Ecto neural progenitor cell (in vitro differentiated cells): ENCODE results near the gene USP1.

Source experiments
- DNase-seq: peaks from one replicate; pipeline ENCODE4 v3.0.0-alpha.2; 2018; ENCODE audit warnings: low spot score

USP1 gene

DNA sequence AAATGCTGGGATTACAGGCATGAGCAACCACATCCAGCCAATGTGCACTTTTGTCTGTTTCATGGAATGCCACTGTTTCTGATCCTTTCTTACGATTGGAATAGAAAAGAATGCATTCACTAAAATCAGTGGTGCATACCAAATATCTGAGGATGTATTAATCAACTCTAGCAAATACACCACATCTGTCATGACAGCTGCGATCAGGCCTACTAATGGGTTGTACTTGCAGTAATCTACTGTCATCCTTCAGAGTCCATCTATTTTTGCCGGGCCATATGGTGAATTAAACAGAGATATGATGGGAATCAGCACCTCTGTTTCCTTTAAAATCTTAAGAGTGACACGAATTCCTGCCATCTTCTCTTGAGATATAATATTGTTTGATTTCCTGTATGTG, 8.5 kb upstream of the USP1 start:
- no peak for DNase-seq

DNA sequence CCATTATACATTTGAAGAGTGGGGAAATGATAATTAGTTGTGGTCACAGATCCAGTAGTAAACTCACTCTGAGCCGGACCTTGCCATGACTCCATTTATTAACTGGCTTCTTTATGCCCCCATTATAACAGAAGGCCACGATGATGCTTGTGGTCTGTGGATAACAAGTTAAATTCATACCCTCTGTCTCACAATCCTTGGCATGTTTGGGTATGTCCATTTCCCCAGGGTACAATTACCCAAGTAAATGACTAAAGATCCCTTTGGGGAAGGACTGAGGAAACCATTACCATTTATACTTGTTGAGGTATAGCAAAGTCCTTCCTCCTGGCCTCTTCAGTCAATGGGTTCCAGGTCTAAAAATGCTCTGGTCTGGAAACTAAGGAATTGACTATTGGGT, 7.3 kb upstream of the USP1 start:
- DNase-seq = no peak

DNA sequence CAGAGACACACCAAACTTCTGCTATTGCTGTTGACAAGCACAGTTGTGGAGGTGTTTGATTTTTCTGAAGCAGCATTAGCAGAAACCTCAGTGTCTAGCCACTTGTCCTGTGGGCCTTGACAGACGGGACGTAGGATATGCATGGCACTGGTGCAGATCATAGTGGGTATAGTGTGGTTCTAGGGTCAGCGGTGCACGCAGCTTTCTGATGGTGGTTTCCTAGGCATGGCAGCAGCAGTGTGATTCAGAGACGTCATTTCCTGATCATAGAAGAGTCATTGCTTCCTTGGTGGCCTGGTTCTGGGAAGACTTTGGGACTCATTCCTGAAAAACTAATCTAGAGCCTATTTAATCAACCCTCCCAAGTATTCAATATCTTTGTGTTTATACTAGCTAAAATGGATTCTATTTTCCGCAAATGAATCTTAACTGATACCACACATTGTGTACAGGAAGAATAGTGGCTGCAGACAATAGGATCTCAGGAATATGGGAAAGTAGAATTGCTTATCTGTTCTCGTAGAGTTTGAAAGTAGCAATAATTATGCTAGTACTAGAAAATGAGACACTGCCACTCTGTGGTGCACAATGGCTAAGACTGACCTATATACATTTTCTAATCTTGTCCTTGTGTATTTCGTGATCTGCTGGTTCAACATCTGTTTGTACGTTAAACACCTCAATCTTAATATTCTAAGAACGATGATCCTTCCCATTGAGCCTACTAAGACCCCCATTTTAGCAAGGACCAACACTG, 2.8 kb upstream of the USP1 start:
- no peak for DNase-seq

DNA sequence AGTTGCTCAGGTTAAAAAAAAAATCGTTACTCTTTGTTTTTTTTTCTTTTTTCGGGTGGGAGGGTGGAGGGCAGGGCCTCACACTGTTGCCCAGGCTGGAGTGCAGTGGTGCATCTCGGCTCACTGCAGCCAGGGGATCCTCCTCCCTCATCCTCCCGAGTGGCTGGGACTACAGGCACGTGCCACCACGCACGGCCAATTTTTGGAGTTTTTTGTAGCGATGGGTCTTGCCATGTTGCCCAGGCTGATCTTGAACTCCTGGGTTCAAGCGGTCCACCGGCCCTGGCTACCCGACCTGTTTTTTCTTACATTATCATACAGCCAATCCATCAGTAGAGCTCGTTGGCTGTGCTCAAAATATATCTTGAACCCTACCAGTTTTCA, 2.2 kb upstream of the USP1 start:
- DNase-seq = no peak

DNA sequence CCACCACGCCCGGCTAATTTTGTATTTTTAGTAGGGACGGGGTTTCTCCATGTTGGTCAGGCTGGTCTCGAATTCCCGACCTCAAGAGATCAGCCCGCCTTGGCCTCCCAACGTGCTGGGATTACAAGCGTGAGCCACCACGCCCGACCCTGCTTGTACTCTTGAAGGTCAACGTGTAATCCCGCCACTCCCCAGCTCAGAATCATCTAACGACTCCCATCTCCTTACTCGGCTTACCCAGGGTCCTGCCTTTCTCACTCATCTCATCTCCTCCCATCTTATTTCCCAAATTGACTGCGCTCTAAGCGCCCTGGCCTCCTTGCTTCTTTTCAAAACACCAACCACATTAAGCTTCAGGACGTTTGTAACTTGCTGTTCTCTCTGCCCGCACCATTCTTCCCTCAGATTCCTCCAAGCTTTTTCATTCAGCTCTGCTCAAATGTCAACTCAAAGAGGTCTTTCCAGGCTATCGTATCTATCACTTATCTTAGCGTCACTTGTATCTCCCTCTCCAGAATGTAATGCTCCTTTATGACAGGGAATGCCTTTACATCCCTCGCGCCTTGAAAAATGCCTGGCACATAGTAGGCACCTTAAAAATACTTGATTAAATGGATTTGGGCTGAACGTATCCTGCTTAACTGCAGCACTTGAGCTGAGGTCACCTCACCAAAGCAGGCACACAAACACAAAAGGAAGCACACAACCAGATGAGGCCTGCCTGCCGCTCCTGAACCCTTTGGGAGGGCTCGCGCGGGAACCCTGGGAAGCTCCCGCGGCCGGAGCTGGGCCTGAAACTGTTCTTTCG, 1.4 kb upstream of the USP1 start:
- no peak for DNase-seq

DNA sequence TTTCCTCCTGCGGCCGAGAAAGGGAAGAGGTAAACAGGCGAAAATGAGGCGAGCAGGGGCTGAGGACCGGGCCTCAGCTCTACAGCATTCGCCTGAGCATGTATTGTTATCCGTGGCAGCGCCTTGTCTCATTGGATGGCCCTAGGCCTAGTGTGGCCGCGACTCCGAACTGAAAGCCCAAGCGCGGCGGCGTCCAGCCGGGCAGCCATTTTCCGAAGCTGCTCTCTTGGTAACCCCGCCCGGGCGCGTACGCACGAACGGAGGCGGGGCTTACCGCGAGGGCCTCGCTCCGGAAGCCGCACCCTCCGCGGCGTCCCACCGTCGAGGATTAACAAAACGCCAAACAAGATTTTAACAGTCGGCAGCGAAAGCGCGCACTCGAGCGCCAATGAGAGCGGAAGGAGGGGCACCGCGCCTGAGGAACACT, 797 bp upstream of the USP1 start:
- DNase-seq = peak; percentile 97

DNA sequence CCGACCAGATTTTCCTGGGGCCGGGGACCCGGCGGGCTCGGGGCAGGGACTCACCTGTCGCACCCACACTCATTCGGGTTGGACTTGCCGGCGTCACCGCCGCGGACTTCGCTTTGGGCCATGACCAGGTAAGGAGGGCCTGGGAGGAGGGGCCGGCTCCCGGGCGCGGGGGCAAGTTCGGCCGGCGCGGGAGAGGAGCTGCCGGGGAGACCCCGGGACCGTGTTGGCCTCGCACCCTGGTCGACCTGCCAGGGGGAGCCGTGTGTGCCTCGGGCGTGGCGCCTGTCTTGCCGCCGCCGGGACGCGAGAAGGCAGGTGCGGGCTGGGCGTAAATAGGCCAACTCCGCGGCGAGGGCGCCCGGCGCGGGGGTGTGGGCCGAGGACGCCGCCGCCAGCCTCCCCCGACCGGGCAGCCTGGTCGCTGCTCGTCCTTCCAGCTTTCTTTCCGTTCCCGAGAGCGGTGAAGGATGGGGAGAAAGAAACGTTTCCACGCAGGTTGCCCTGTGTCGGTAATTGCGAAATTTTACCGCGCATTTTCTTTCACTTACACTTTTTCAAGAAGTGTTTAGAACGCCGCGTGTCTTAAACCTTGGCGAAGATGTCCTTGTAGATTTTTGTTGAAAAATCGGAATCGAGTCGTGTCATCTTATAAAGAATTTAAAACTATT, 558 bp downstream of the USP1 start:
- DNase-seq = no peak

DNA sequence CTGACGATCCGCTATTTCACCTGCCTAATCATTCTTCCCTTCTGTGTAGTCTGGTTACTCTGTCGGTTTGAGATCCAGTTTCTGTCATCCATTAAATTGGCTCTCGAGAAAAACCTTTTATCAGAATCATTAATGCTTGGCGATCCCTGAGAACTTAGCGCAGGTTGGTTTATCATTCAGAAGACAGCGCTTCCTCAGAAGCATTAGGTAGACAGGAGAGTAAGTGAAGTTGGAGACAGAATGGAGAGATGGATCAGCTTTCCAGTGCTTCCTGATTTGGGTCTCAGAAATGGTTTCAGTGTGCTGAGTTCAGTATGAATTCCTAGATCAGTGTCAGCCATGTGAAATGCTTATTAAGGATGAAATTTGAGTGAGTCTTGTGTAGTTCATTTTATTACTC, 1.3 kb downstream of the USP1 start:
- no peak for DNase-seq

DNA sequence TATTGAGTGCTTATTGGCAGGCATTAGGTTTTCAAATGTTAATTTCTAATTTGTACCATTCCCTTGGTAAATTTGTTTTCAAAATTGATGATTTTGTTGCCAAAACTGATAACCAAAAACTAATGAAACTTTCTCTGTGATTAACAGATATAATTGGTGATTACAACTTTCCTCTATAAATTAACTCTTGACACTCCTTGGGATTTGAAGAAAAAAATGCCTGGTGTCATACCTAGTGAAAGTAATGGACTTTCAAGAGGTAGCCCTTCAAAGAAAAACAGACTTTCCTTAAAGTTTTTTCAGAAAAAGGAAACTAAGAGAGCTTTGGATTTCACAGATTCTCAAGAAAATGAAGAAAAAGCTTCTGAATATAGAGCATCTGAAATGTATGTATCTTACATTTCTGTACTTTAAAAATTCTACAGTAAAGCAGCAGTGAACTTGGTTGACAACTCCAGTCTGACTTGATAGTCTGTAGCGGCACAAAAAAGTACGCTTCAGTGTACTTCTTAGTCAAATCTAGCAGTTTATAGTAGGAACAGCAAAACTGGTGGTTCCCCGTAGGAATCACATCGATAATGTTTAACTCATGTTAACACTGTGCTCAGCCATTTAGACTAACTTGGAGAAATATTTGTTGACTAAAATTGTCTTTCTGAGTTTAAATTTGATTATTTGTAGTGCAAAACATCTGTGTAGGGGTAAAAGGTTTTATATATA, 3.0 kb downstream of the USP1 start:
- no peak for DNase-seq

DNA sequence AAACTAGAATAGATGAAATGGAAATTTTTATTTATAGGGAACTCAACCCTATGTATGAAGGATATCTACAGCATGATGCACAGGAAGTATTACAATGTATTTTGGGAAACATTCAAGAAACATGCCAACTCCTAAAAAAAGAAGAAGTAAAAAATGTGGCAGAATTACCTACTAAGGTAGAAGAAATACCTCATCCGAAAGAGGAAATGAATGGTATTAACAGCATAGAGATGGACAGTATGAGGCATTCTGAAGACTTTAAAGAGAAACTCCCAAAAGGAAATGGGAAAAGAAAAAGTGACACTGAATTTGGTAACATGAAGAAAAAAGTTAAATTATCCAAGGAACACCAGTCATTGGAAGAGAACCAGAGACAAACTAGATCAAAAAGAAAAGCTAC, 7.9 kb downstream of the USP1 start:
- no peak for DNase-seq

DNA sequence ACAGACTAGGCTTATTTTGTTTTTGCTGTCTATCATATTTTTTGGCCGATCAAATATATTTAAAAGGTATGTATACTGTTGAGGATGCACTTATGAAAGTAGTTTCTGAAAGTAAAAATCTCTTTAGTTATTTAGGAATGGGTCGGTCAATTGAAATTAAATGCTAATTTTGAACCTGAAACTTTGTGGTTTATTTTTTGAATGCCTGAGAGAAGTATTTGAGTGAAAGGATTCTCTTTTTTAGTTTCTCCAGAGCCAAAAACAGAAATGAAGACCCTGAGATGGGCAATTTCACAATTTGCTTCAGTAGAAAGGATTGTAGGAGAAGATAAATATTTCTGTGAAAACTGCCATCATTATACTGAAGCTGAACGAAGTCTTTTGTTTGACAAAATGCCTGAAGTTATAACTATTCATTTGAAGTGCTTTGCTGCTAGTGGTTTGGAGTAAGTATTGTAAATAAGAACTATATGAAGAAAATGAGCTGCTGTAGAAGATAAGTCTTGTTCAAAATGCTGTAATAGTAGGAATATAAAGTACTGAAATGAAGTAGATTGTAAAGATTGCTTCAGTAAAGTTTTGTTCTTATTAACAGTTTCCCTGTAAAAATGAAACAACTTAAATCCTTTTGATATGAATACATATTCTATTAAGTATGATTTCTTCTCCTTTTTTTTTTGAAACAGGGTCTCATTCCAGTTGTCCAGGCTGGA, 11.5 kb downstream of the USP1 start:
- no peak for DNase-seq

DNA sequence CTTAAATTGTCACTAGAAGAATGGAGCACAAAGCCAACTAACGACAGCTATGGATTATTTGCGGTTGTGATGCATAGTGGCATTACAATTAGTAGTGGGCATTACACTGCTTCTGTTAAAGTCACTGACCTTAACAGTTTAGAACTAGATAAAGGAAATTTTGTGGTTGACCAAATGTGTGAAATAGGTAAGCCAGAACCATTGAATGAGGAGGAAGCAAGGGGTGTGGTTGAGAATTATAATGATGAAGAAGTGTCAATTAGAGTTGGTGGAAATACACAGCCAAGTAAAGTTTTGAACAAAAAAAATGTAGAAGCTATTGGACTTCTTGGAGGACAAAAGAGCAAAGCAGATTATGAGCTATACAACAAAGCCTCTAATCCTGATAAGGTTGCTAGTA, 13.5 kb downstream of the USP1 start:
- DNase-seq = no peak

DNA sequence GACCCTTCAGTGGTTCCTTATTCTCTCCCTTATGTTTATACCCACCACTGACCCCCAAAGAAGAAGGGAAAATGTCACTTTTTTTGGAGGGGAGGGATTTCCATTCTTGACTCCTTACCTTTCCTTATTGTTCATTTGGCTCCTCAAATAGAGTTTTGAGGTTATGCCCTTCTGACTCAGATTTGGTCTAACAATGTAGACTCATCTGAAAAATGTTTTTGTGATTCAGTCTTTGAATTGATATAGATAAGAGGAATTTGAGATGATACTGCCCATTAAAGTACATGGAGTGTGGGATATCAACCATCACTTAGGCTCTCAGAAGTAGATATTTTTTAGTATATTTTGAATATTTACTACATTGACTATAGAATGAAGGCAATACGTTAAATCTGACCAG, 16.1 kb downstream of the USP1 start:
- no peak for DNase-seq

DNA sequence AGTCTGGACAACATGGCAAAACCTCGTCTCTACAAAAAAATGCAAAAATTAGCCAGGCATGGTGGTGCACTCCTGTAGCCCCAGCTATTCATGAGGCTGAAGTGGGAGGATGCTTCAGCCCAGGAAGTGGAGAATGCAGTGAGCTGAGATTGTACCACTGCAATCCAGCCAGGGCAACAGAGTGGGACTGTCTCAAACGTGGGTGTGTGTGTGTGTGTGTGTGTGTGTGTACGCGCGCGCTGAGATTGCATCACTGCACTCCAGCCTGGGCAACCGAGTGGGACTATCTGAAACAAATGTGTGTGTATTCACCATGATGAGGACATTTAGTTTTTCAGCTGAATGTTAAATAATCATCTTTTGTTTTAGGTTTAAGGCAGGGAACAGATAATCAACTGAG, 21.1 kb downstream of the USP1 start:
- DNase-seq = no peak

DNA sequence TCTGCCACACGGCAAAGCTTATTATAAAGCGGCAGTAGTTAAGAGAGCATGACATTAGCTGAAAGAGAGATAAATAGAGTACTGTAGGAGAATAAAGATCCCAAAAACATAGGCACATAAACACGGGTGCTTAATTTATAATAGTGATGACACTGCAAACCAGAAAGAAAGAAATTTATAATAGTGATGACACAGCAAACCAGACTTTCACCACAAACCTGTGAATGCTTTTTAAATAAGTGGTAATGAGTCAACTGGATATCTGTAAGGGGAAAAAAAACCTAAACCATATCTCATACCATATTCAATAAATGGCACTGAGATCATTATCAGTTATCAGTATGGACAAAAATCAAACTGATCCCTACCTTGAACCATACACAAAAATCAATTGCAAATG, 25.5 kb downstream of the USP1 start:
- DNase-seq = no peak

DNA sequence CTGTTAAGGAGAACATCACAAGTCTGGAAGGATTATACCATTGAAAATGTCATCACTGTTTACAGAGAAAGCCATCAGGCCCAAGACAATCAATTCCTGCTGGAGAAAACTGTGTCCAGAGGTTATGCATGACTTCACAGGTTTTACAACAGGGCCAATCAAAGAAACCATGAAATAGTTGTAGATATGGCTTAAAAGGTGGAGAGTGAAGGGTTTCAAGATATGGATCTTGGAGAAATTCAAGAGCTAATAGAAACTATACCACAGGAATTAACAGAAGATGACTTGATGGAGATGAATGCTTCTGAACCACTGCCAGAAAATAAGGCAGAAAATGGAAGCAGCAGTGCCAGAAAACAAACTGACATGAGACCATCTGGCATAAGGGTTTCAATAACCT, 30.2 kb downstream of the USP1 start:
- DNase-seq = no peak

DNA sequence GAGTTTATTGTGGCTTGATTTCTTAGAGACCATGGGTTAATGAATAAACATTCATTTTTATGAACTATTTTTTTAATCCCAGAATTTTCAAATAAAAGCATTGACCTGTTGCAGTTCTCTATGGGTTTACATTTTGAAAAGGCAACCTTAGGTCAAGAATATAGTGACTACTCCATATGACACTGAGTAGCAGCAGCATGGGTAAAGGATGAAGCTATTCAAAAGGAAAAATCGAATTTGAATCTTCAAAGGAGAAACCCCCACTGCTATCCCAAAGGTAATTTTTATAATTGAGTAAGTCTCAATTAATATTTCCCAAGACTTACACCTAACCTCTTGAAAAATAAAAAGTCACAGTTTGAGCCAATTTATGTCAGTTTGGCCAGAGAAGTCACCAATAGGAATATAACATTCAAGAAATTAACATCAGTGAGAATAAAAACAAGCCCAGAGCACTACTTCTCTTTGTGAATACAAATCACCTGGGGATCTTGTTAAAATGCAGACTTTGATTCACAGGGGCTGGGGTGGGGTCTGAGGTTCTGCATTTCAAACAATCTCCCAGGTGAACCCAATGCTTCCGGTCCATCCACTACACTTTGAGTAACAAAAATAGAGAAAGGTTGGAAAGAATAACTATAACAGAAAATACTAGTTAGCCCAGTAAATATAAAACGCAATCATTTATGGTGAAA, 39.8 kb downstream of the USP1 start:
- DNase-seq = no peak

DNA sequence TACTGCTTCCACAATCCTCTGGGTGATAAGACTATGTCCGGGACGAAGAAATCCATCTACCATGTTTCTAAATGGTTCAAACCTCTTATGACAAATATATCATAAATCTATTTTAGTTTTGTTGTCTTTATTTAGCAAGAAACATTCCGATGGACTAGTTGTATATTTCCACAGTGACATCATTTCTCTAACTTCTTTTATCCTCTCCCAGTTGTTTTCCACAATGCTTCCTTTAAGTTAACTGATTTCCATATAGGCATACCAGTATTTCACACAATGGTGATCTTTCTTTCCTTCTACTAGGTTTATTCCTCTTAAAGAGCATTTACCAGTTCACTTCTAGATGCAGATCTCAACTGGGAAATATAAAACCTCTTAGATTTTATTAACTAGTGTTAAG, 44.8 kb downstream of the USP1 start:
- no peak for DNase-seq

DNA sequence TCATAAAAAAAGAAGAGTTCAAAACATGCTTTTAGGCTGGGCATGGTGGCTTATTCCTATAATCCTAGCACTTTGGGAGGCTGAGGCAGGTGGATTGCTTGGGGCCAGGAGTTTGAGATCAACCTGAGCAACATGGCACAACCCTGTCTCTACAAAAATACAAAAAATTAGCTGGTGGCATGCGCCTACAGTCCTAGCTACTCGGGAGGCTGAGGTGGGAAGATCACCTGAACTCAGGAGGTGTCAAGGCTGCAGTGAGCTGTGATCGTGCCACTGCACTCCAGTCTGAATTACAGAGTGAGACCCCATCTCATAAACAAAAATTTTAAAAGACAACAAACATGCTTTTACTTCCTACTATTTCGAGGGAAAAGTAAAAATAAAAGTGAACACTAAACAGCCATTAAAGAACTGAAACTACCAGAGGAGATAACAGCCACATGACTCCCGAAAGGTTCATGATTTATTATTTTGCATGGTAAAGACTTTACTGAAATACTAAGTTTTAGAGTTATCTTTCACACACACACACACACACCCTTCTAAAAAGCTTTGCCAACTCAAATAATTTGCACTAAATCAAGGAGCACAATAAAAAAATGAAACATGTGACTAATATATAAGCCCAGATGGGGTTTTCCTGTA, 48.1 kb downstream of the USP1 start:
- no peak for DNase-seq

DNA sequence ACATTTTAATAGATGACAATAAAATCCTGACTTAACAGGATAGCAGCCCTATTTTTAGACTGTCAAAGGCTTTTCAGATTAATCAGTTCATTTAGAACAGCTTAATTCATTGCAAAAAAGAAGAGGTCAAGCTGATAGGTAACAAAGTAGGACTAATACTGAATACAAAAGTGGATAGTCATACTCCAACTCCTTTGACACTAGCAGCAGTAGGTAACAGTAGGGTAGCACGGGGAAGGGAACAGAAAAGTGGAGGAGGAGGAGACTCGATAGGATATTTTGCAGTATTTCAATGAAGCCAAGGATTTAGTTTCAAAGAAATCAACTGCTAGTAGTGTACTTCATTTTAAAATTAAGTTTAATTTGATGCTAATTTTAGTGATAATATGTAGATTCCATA, 51.1 kb downstream of the USP1 start:
- no peak for DNase-seq

DNA sequence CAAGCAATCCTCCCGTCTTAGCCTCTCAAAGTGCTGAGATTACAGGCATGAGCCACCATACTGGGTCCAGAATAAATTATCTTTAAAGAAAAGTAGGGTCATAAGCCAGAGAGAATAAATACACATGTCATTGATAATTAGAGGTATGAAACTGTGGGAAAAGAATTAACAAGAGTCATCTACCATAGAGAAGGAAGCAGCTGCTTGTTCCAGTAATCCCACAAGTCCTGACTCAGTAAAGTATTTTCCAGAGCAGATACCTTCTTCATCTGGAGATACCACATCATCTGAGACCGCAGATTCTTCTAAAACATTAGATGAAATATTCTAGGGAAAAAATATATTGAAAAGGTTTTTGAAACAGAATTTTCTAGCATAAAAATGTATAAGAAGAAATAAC, 55.7 kb downstream of the USP1 start:
- DNase-seq = no peak
